CD14-positive monocyte (primary cell): ENCODE data around the gene MAGEE1. TPM values are rescaled to one million over a fixed set of nuclear protein-coding genes. Genes with fewer than 3 reads are reported as not detected.
A peak's percentile ranks its signal among the peaks of the same experiment; 100 is the strongest.

Source experiments
- DNase-seq, 3 donors: peaks; one replicate each; pipeline ENCODE4 v3.0.0-alpha.2; 2011 to 2022
- H2AFZ ChIP-seq: 2 replicates; pipeline ENCODE4 v1.6.0; 2012; ENCODE audit warnings: mild to moderate bottlenecking, low read depth, low read length, inconsistent platforms; ENCODE audit not compliant: insufficient read depth, poor library complexity, severe bottlenecking
- H3K27ac ChIP-seq, 2 donors: 1 replicate in 1 of 2; 2 replicates in 1 of 2; pipeline ENCODE4 v1.5.1; 2012 to 2013; ENCODE audit warnings: low read length in 2 of 2, control low read depth in 1 of 2, inconsistent platforms in 1 of 2, low read depth in 1 of 2, mild to moderate bottlenecking in 1 of 2
- H3K27me3 ChIP-seq, 2 donors: one replicate each; pipeline versions ENCODE4 v1.6.0 to v1.6.1; 2011 to 2013; ENCODE audit warnings: low read length in 2 of 2; ENCODE audit not compliant: control insufficient read depth in 2 of 2, insufficient read depth in 2 of 2
- H3K36me3 ChIP-seq, 2 donors: replicated peaks in 1 of 2; 1 replicate in 1 of 2; 2 replicates in 1 of 2; pipeline versions ENCODE4 v1.5.1 to v1.6.1; 2012 to 2013; ENCODE audit warnings: low read length in 2 of 2, control low read depth in 1 of 2, inconsistent platforms in 1 of 2, mild to moderate bottlenecking in 1 of 2; ENCODE audit not compliant: insufficient read depth in 2 of 2, control insufficient read depth in 1 of 2
- H3K4me1 ChIP-seq, 2 donors: 1 replicate in 1 of 2; 2 replicates in 1 of 2; pipeline versions ENCODE4 v1.5.1 to v1.6.1; 2012 to 2013; ENCODE audit warnings: low read length in 2 of 2, control low read depth in 1 of 2, inconsistent platforms in 1 of 2, mild to moderate bottlenecking in 1 of 2, moderate library complexity in 1 of 2; ENCODE audit not compliant: insufficient read depth in 2 of 2, control insufficient read depth in 1 of 2
- H3K4me2 ChIP-seq: replicated peaks from 2 replicates; pipeline ENCODE3; 2012; ENCODE audit warnings: low read length, moderate library complexity, mild to moderate bottlenecking; ENCODE audit not compliant: poor library complexity, severe bottlenecking; ENCODE audit errors: extremely low read depth
- H3K4me3 ChIP-seq, 3 experiments: fragments of 200-600 bp in 1 of 3; sonication (generic) in 1 of 3; replicated peaks in 1 of 3; 1 replicate in 2 of 3; 2 replicates in 1 of 3; pipeline ENCODE4 v1.5.1; 2011 to 2013; ENCODE audit warnings: low read length in 3 of 3, mild to moderate bottlenecking in 3 of 3, control low read depth in 2 of 3, low read depth in 2 of 3, inconsistent platforms in 1 of 3, moderate library complexity in 1 of 3
- H3K79me2 ChIP-seq: 2 replicates; pipeline ENCODE4 v1.6.0; 2012; ENCODE audit warnings: mild to moderate bottlenecking, control low read depth, inconsistent platforms, low read length, moderate library complexity; ENCODE audit not compliant: insufficient read depth
- H3K9ac ChIP-seq: 2 replicates; pipeline ENCODE4 v1.6.0; 2017; ENCODE audit warnings: low read length, mild to moderate bottlenecking; ENCODE audit not compliant: insufficient read depth, poor library complexity, severe bottlenecking
- H3K9me3 ChIP-seq, 2 donors: replicated peaks in 1 of 2; 1 replicate in 1 of 2; 2 replicates in 1 of 2; pipeline versions ENCODE4 v1.5.1 to v1.6.1; 2012 to 2013; ENCODE audit warnings: low read length in 2 of 2, control low read depth in 1 of 2; ENCODE audit not compliant: control insufficient read depth in 1 of 2, insufficient read depth in 1 of 2
- H4K20me1 ChIP-seq: 2 replicates; pipeline ENCODE4 v1.6.0; 2012; ENCODE audit warnings: mild to moderate bottlenecking, low read length, control low read depth, moderate library complexity; ENCODE audit not compliant: insufficient read depth
- H3K27ac Mint-ChIP-seq, 7 donors: one replicate each; pipeline ENCODE4 v1.8.0; 2020; ENCODE audit warnings: mild to moderate bottlenecking in 7 of 7, mixed read lengths in 7 of 7, moderate library complexity in 6 of 7, inconsistent platforms in 2 of 7
- H3K27me3 Mint-ChIP-seq, 3 donors: one replicate each; pipeline ENCODE4 v1.8.0; 2021 to 2022; ENCODE audit warnings: low read depth in 3 of 3, mild to moderate bottlenecking in 3 of 3, mixed read lengths in 3 of 3, moderate library complexity in 3 of 3, inconsistent platforms in 1 of 3
- H3K36me3 Mint-ChIP-seq, 2 donors: one replicate each; pipeline ENCODE4 v1.8.0; 2020; ENCODE audit warnings: mixed read lengths in 2 of 2, inconsistent platforms in 1 of 2, mild to moderate bottlenecking in 1 of 2
- H3K4me1 Mint-ChIP-seq: one replicate; pipeline ENCODE4 v1.8.0; 2020; ENCODE audit warnings: mild to moderate bottlenecking, mixed read lengths
- H3K4me3 Mint-ChIP-seq, 2 donors: one replicate each; pipeline ENCODE4 v1.8.0; 2020; ENCODE audit warnings: mild to moderate bottlenecking in 2 of 2, mixed read lengths in 2 of 2, moderate library complexity in 1 of 2
- H3K9me3 Mint-ChIP-seq, 7 donors: one replicate each; pipeline ENCODE4 v1.8.0; 2020 to 2022; ENCODE audit warnings: mixed read lengths in 7 of 7, mild to moderate bottlenecking in 6 of 7, moderate library complexity in 6 of 7, inconsistent platforms in 2 of 7
- WGBS: methylation state at CpG from one replicate; pipeline ENCODE4 v1.1.5; 2013; ENCODE audit warnings: missing lambda C conversion rate; ENCODE audit not compliant: insufficient coverage; 5-methylcytosine and 5-hydroxymethylcytosine counted together
- intact Hi-C, 2 donors: fragments of 100-400 bp; cut with micrococcal nuclease; formaldehyde crosslinking; loops; one replicate each; pipeline versions ENCODE4 v1.15.0 to v1.15.1; 2023
- polyA plus RNA-seq, 3 donors: library from polyadenylated mRNA; depleted of rRNA in 1 of 3; unstranded in 2 of 3; stranded (reverse) in 1 of 3; fragments of 300-500 nt in 2 of 3; fragments of >200 nt in 1 of 3; fragmentation: Illumina TruSeq in 2 of 3; gene quantifications; 1 replicate in 2 of 3; 2 replicates in 1 of 3; pipeline ENCODE4 v1.2.3, GENCODE V29; 2012 to 2021
- TF ChIP-seq, protein P1 (sequence below): fragments of 200-600 bp; IDR thresholded peaks from one replicate; pipeline ENCODE4 v1.8.0; 2022; ENCODE audit warnings: antibody characterized with exemption, mild to moderate bottlenecking

The MAGEE1 gene
- polyA plus RNA-seq, 3 donors = not detected

DNA sequence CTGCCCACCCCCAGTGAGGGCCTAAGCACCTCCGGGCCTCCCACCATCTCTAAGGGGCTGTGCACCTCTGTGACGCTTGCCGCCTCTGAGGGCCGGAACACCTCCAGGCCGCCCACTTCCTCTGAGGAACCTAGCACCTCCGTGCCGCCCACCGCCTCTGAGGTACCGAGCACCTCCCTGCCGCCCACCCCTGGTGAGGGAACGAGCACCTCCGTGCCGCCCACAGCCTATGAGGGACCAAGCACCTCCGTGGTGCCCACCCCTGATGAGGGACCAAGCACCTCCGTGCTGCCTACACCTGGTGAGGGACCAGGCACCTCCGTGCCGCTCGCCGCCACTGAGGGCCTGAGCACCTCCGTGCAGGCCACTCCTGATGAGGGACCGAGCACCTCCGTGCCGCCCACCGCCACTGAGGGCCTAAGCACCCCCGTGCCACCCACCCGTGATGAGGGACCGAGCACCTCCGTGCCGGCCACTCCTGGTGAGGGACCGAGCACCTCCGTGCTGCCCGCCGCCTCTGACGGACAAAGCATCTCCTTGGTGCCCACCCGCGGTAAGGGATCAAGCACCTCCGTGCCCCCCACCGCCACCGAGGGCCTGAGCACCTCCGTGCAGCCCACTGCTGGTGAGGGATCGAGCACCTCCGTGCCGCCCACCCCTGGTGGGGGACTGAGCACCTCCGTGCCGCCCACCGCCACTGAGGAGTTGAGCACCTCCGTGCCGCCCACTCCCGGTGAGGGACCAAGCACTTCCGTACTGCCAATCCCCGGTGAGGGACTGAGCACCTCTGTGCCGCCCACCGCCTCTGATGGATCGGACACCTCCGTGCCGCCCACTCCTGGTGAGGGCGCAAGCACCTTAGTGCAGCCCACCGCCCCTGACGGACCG lies 977 bp downstream of the MAGEE1 start:
- Mint-ChIP-seq H3K27ac (no peak overlapping the region), H3K9me3 (peaks cover 0 to 2% (median 0%) of the 10 kb centered on the region in 7 donors), H3K4me3 (peak overlapping the region; percentile 78 to 88), H3K4me1 (peaks cover 6% of the 10 kb centered on the region), H3K36me3 (no peaks in the 10 kb centered on the region), H3K27me3 (peaks cover 7 to 14% (median 12%) of the 10 kb centered on the region in 3 donors)
- Histone ChIP-seq H3K79me2 (no peaks in the 10 kb centered on the region), H3K9ac (no peak overlapping the region), H3K9me3 (no peaks in the 10 kb centered on the region), H3K4me2 (peak overlapping the region; percentile 72), H3K36me3 (no peaks in the 10 kb centered on the region), H3K4me1 (peaks cover 4 to 8% of the 10 kb centered on the region in 2 donors), H3K27ac (no peak overlapping the region), H3K4me3 (peak overlapping the region in 2 of 3 experiments; percentile 31 to 65), H2AFZ (peak overlapping the region; percentile 71), H4K20me1 (no peaks in the 10 kb centered on the region), H3K27me3 (peaks cover 0 to 8% of the 10 kb centered on the region in 2 donors)
- TF ChIP-seq, protein P1, sequence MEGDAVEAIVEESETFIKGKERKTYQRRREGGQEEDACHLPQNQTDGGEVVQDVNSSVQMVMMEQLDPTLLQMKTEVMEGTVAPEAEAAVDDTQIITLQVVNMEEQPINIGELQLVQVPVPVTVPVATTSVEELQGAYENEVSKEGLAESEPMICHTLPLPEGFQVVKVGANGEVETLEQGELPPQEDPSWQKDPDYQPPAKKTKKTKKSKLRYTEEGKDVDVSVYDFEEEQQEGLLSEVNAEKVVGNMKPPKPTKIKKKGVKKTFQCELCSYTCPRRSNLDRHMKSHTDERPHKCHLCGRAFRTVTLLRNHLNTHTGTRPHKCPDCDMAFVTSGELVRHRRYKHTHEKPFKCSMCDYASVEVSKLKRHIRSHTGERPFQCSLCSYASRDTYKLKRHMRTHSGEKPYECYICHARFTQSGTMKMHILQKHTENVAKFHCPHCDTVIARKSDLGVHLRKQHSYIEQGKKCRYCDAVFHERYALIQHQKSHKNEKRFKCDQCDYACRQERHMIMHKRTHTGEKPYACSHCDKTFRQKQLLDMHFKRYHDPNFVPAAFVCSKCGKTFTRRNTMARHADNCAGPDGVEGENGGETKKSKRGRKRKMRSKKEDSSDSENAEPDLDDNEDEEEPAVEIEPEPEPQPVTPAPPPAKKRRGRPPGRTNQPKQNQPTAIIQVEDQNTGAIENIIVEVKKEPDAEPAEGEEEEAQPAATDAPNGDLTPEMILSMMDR = no peak
- WGBS = 31% methylated on average over 53 of the region's 60 CpGs
- no peak for DNase-seq
- intact Hi-C loops = no loop called here

DNA sequence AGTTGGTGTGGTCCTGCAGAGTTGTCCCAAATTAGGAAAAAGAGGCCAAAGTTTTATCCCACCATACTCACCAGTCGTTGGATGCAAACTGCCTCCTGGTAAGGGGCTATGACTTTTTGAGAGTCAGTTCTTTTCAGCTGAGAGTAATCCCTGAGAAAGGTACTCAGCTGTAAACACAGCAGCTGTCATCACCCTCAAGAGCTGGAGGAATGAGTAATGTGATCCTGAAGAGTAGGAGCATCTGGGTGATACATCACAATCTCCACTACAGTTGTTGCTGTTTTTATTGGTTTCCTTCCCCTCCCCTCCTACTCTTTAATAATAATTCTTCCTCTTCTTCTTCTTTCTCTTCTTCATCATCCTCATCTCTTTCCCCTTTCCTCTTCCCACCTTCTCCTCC lies 5.7 kb downstream of the MAGEE1 start:
- Histone ChIP-seq H2AFZ (no peak overlapping the region), H3K9ac (no peak overlapping the region), H3K4me1 (peaks cover under 1 to 4% of the 10 kb centered on the region in 2 donors), H3K4me3 (no peak overlapping the region), H3K27ac (no peak overlapping the region), H3K9me3 (no peaks in the 10 kb centered on the region), H4K20me1 (no peaks in the 10 kb centered on the region), H3K36me3 (no peaks in the 10 kb centered on the region), H3K79me2 (no peaks in the 10 kb centered on the region), H3K27me3 (peaks cover 0 to 3% of the 10 kb centered on the region in 2 donors), H3K4me2 (no peak overlapping the region)
- no peak for DNase-seq
- H3K4me1 Mint-ChIP-seq = no peaks in the 10 kb centered on the region
- intact Hi-C loops = no loop called here
- no CpG with 5 or more reads among the region's 1 CpG for WGBS
- H3K27ac Mint-ChIP-seq = no peak overlapping the region
- peaks cover 3 to 7% (median 4%) of the 10 kb centered on the region in 3 donors for H3K27me3 Mint-ChIP-seq
- H3K36me3 Mint-ChIP-seq = no peaks in the 10 kb centered on the region
- TF ChIP-seq, protein P1 = no peak
- H3K9me3 Mint-ChIP-seq = peaks cover 0 to 2% (median 0%) of the 10 kb centered on the region in 7 donors
- H3K4me3 Mint-ChIP-seq = no peak overlapping the region
